GM18909 (cell line): ENCODE results near the gene PAAF1.

ENCODE experiments used
- ATAC-seq: cut with Tn5 transposase; IDR thresholded peaks from one replicate; pipeline ENCODE4 v1.9.1; 2021; ENCODE audit warnings: mild to moderate bottlenecking; ENCODE audit not compliant: unreplicated experiment, poor library complexity

PAAF1 gene

DNA sequence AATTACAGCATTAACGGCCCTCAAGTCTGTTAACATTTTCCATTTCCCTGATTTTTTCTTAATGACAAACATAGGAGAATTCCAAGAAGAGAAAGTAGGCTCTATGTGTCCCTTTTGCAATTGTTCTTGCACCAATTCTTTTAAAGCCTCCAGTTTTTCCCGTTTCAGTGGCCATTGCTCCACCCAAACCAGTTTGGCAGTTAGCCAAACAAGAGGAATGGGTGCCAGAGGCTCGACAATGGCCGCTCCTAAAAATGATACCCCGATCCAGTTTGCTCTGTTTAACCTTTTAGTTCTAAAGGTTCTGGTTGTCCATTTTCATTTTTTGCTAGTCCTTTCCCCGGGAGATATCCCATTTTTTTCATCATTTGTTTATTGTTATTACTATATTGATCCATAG is 67.3 kb downstream of the PAAF1 start:
- no peak for ATAC-seq

DNA sequence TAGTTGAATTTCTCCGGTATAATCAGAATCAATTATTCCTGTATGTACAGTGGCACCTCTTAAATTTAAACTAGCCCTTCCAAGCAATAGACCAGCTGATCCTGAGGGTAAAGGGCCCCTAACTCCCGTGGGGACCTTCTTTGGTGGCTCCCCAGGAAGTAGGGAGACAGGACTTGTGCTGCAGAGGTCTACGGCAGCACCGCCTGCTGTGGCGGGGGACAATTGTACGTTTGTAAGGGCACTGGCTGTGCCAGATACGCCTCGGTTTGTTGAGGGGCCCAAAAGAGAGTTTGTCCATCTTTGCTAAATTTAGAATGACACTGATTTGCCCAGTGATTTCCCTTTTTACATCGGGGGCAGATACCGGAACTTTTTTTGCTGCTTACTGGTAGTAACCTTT is 68.1 kb downstream of the PAAF1 start:
- ATAC-seq, result no peak

DNA sequence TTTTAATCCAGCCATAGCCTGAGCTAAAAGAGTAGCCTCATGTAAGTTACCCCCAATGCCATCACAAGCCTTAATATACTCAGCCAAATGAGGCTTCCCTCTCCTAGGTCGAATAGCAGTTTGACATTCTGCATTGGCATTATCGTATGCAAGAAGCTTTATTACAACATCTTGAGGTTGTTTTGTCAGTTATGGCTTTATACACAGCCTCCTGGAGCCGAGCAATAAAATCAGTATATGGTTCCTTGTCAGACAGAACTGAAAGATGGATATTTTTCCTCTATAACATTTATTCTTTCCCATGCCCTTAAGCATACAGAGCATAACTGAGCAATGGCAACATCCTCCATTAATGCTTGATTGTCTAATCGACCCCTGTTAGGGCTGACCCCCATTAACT is 68.6 kb downstream of the PAAF1 start:
- ATAC-seq, result no peak

DNA sequence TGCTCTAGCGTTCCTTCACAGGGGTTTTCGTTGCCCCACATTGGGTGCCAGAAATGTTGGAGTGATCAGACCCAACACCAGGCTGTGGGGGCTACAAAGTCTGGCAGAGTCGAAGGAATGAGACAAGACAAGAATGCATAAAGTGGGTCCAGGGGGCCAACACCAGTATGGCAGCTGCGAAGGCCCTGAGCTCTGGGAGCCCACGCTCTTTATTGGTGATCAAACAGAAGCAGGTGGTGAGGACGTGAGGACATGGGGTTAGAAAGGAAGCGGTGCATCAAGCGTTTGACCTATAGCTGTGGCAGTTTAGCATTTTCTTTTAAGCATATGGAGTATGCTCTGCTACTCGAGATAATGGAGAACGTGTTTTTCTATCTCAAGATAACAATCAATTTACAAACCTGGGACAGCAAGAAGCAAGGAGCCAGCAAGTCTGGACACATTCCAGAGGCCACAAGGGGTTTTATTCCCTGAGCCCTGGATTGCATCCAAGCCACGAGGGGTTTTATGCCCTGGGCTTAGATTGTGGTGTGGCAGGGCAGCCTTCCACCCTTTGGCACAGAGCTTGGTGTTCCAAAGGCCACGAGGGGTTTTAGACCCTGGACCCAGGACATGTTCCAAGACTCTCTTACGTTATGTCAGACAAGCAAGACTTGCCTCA is 70.1 kb downstream of the PAAF1 start:
- ATAC-seq, result no peak

DNA sequence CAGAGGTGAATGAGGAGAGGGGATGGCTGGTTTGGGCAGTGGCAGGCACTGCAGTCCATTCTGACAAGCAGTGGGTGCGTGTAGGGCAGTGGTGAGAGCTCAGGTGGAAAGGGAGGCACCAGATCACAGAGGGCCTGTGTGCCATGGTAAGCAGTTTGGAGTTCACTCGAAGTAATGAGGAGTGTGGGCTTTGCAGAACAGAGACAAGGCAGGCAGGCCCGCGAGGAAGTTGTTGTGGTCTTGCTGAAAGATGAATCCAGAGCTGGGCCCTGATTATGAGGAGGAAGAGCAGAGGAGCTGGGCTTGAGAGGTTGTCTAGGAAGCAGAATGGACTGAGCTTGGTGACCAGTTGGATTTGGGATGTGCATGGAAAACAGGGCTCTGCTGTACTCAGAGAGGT is 72.4 kb downstream of the PAAF1 start:
- ATAC-seq, result no peak

DNA sequence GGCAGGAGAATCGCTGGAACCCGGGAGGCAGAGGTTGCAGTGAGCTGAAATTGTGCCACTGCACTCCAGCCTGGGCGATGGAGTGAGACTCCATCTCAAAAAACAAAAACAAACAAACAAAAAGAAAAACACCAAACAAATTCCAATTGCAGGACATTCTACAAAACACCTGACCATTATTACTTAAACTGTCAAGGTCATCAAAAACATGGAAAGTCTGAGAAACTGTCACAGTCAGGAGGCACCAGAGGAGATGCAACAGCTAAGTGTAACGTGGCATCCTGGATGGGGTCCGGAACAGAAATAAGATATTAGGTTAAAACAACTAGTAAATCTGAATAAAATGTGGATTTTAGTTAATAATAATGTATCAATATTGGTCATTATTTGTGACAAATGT is 73.1 kb downstream of the PAAF1 start:
- ATAC-seq, result no peak

DNA sequence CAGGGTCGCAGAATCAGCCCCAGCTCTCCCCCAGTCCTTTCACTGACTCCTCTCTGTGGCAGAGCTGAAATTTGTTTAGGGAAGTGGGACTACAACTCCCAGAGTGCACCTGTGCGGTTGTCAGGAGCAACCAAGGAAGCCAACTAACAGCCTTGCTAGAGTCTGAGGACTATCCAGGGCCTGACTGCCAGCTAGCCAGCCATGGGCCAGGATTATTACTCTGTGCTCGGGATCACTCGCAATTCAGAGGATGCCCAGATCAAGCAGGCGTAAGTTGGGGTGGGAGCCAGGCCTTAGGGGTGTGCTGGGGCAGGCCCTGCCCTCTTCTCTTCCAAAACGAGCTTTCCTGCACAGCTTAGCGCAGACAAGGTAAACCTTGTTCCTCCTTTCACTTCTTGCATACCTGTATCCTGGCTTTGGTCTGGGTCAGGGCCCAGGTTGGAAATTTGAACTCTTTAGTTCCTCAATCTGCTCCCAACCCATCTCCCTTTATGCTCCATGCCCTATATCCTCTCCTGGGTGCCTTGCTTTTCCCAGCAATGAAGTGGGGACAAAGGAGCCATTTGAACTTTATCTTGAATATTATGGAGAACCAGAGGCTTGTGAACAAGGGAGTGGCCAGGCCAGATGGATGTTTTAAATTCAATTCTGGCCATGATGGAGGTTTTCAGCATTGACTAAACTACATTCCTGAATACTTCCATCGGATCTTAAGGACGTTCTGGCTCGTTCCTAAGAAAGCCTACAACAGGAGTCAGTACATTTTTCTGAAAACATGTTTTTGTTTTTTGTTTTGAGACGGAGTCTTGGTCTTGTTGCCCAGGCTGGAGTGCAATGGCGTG is 74.3 kb downstream of the PAAF1 start, which contains the start of gene DNAJB13:
DNAJB13 (plus strand) TSS at position 158 of the 842 bp plus-strand sequence; CDS start at position 202, 44 bp downstream.
- ATAC-seq, result peak; percentile 77

DNA sequence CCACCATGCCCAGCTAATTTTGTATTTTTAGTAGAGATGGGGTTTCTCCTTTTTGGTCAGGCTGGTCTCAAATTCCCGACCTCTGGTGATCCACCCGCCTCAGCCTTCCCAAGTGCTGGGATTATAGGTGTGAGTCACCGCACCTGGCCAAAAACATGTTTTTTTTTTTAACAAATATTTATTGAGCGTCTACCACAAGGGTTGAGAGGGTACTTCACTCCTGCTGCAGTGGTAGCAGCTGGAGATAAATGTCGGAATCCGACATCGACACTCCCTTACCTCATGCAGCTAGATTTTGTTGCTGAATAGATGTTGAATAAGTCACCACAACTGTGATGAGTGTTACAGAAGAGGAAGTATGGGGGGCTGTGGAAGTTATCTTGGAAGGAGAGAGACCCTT is 75.0 kb downstream of the PAAF1 start:
- no peak for ATAC-seq

DNA sequence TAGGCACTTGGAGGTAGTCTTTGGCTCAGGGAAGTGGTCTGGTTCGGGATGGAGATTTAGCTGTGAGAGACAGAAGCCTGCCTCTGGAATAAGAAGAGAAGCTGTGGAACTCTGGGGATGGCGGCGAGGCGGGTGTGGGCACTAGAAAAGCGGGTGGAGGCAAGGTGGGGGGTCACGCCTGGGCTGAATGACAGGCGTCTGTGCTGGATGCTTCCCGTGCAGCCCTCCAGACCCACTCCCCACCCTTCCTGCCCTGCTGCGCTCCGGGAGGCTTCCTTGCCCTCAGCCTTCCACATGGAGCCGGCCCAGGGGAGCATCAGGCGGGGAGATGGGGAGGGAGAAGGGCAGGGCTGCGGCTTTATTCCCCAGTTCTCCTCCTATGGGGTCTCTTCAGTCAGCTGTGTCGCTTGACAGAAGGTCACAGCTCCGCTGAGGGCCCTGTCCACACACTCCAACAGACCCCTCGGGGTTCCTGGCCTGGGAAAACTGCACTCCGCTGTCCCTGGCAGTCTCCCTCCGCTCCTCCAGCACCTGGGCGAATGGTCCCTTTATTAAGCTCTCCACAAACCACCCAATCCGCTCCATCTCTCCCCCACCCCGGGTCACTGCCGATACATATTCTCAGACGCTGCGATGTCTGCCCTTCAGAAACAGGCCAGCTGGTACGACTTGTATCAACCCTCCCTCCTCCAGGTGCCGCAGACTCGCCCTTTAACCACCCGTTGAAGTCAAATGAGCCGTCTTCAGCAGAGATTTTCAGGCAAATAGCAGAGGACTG is 80.3 kb downstream of the PAAF1 start:
- no peak for ATAC-seq

DNA sequence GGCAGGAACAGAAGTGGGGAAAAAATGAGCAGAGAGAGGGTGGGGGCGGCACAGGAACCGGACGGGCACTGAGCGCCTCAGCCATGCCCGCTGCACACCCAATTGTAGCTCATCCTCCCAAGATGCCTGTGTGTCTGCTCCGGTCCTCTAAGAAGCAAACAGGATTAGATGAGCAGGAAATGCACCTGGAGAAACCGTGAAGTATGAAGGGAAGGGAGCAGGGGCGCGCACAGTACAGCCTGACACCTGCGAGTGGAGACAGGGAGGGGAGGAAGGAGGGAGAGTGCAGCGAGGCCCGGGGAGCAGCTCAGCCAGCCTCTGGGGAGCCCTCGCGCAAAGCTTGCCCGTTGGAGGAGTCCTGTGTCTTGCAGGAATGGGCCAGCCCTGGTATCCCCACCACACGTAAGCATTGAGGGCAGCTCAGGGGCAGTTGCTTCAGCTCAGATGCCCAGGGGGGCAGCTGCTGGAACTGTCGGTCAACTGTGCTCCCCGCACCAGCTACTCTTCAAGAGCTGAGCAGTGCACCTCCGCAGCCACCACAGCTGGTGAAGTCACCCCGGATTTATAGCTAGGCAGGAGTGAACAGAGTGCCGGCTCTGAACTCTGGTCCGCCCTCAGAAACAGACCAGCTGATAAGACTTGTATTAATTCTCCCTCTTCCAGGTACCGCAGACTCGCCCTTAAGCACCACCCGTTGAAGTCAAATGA is 81.0 kb downstream of the PAAF1 start:
- no peak for ATAC-seq

DNA sequence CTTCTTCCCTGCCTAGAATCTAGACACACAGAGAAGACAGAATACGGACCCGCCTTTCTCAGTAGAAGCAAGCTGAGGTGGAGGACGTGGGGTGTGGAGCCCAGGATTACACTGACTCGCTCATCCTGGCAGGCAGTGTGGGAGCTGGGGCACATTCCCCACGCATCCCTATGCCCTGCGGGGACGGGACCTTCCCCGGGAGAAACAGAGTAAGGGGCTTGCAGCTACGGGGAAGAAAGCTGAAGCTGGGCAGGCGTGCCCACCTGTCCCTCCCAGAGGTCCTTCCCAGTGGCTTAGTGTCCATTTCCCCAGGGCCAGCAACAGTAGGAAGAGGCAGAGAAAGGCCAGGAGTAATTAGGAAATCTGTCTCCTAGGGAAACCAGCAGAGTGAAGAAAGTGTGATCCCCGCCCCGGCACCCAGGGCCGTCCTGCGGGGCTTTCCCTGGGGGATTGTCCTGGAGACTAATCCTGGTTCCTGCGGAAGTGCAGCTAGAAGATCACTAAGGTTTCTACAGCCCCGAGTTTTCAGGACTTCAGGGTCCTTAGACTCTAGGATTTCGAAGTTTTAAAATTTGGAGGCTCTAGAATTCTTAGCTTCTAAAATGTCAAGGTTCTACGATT is 81.8 kb downstream of the PAAF1 start:
- no peak for ATAC-seq

DNA sequence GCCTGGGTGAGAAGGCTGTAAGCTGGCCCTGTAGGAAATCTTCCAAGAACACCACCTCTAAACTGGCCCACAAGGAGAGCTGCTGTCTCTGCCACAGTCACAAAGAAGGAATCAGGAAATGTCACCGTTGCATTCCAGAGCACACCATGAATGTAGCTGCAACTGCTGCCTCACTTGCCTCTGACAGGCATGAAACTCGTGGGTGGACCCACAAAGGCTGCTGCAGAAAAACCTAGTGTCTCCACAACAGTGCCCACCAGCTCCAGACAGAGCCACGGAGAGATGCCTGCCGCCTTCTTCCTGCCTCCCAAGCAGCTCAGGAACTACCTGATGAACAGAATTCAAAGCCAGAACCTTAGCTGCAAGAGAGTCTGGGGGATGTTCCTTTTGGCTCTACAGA is 84.5 kb downstream of the PAAF1 start:
- ATAC-seq, result no peak

DNA sequence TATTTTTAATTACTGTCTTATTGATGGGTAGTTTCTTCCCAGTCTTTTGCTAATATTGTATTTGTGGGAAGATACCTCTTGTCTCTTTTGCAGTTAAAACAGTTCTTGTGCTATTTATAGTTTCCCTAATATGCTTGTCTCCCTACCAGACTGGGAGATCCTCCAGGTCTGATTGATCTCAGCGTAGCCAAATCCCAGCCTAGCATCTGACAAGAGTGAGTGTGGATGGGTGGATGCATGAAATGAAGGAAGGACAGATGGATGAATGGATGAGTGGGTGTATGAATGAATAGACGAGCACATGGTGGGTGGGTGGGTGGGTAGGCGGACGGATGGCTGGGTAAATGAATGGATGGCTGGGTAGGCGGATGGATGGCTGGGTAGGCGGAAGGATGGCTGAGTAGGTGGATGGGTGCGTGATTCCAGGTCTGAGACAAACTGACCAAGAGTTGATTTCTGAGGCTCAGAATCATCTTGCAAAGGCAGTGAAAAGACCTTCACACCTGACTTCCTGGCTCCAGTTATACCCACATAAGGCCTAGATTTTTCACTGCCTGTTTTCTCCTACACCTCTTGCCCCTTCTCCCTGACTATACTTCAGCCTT is 85.4 kb downstream of the PAAF1 start:
- ATAC-seq, result no peak

DNA sequence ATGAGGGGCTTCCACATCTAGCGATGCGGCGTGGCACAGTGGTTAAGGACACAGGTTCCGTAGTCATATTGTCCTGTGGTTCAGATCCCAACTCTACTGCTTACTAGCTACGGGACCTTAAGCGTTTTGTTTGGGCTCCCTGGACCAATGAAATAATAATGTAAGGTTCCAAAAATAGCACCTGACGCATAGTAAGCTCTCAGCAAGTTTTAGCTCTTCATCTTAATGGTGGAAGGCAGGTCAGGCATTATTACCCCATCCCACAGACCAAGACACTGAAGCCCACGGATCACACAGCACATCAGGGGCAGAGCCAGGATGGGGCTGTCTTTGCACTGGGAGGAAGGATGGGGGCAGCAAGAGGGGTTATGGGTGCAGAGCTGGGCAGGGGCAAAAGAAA is 87.1 kb downstream of the PAAF1 start:
- ATAC-seq, result no peak

DNA sequence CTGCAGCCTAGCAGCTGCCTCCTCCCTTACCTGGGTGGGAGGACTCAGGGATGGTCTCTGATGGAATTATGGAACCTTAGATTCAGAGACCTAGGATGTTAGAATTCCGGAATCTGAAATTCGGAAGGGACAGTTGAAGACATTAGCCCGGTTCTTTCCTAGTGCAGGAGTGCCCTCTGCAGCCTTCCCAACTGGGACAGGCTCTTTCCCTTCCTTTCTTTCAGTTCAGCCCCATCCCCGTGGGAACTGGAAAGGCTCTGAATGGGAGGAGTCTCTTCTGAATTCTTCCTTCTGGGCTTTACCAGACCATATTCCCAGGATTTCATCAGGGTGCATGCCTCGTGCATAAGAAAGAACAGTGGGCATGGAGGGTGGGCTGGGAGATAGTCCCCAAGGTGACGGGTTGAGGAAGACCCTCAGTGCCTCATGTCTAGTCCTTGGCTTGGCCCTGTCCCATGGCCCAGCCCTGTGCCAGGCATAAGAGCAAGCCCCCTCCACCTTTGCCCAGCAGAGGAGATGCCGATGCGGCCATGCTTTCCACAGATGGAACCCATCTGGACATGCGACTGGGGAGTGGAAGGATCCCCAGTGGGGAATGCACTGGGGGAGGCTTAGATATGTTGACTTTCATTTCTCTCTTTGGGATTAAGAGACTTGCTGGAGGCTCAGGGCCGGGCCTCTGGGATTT is 88.4 kb downstream of the PAAF1 start:
- ATAC-seq, result no peak

DNA sequence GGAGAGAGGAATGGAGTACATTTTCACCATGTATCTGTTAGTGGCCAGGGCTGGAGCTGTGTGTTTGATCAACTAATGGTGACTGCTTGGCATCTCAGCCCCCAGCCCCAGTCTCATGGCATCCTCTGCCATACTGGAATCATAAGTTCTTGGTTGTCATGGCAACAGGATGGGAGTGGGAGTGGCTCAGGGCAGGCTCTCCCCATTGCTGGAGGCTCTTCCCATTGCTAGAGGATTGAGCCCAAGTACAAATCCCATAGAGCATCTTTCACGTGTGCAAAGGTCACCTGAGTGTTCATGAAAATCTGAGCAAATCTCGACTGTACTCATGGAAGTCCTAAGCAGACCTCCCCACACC is 88.9 kb downstream of the PAAF1 start:
- no peak for ATAC-seq

DNA sequence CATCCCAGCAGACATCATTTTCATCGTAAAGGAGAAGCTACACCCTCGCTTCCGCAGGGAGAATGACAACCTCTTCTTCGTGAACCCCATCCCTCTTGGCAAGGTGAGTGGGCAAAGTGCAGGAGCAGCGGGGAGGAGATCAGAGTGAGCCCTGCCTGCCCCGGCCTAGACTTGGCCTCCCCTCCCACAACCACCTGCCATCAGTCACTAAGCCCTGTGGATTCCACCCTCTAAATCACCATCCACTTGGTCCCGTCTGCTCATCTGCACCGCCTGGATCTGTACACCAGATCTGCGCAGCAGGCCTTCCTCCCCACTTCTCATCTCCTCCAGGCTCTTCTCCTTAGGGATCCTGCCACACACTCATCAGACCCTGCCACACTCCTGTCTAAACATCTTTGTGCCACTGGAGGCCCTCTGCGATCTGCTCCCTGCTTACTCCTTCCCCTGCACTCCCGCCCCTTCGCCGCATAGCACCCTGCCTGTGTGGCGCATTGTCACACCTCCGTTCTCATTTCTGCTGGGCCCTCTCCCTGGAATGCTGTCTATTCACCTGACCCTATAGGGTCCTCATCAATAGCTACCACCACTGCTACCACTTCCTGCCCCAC is 91.7 kb downstream of the PAAF1 start:
- ATAC-seq, result no peak

DNA sequence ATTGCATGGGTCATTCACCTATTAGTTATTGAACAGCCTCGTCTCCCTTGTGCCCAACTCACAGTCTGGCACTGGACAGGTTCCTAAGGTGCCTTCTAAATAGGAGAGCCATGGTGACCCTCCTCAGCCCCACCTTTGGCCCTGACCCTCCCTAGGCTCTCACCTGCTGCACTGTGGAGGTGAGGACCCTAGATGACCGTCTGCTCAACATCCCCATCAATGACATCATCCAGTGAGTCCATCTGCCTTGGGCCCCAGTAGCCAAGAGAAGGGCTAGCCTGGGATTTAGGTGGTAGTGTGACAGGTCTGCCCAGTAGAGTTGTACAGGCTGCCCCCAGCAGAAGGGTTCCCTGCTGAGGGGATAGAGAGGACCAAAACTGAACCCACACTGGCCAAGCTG is 92.3 kb downstream of the PAAF1 start:
- no peak for ATAC-seq
